ENCODE results near the gene KNG1.
"Not testable (repeated sequence)": the region's sequence is repeated elsewhere in the genome, so short reads cannot be mapped to it uniquely, and the experiment has no call there.

Gene KNG1

GRCh38 chr3:186700267-186700666 is 16.9 kb upstream of the KNG1 start:
- Histone ChIP-seq H2AFZ (ENCODE audit: low read depth, low read length, severe bottlenecking) (no peak overlapping the region), H3K27ac (ENCODE audit: low read depth, low read length) (no peak overlapping the region)
- TF ChIP-seq EZH2phosphoT487 (conservative IDR thresholded peaks at IDR 0.05; ENCODE audit: low read length) (no peak), CTCF (IDR thresholded peaks at IDR 0.05; ENCODE audit: insufficient read depth, low read length, poor library complexity, severe bottlenecking) (no peak)

GRCh38 chr3:186702451-186702850 is 14.7 kb upstream of the KNG1 start:
- not testable (repeated sequence) for H3K27me3 ChIP-seq (ENCODE audit: low read length); H2AFZ ChIP-seq (ENCODE audit: low read depth, low read length, severe bottlenecking); H3K9me2 ChIP-seq (replicated peaks; ENCODE audit: insufficient read depth, low read length); H3K27ac ChIP-seq (ENCODE audit: low read depth, low read length); H3K79me2 ChIP-seq (ENCODE audit: insufficient read depth, low read length); H3K9me3 ChIP-seq (ENCODE audit: insufficient read depth, low read length); H3F3A ChIP-seq (ENCODE audit: insufficient read depth); H3K36me3 ChIP-seq (ENCODE audit: low read length); H4K20me1 ChIP-seq (ENCODE audit: low read depth, low read length); H3K9ac ChIP-seq (ENCODE audit: low read length); H3K4me2 ChIP-seq (ENCODE audit: low read depth, low read length, poor library complexity, severe bottlenecking); H3K4me3 ChIP-seq (ENCODE audit: insufficient read depth, low read length, poor library complexity, severe bottlenecking)

More at GRCh38 chr3:186700267-186700666, 16.9 kb upstream of the KNG1 start:
- Histone ChIP-seq H4K20me1 (ENCODE audit: low read depth, low read length) (no peaks in the 10 kb centered on the region), H3K36me3 (ENCODE audit: low read length) (no peaks in the 10 kb centered on the region), H3K79me2 (ENCODE audit: insufficient read depth, low read length) (no peaks in the 10 kb centered on the region), H3K4me3 (ENCODE audit: insufficient read depth, low read length, poor library complexity, severe bottlenecking) (no peak overlapping the region), H3K4me2 (ENCODE audit: low read depth, low read length, poor library complexity, severe bottlenecking) (no peak overlapping the region), H3K9ac (ENCODE audit: low read length) (no peak overlapping the region), H3K9me3 (ENCODE audit: insufficient read depth, low read length) (no peaks in the 10 kb centered on the region), H3K27me3 (ENCODE audit: low read length) (no peaks in the 10 kb centered on the region), H3K9me2 (replicated peaks; ENCODE audit: insufficient read depth, low read length) (no peaks in the 10 kb centered on the region), H3F3A (ENCODE audit: insufficient read depth) (no peaks in the 10 kb centered on the region)

- H3K79me2 ChIP-seq (ENCODE audit: insufficient read depth, low read length), result no peaks in the 10 kb centered on the region
- H2AFZ ChIP-seq (ENCODE audit: low read depth, low read length, severe bottlenecking), result no peak overlapping the region
- H3K4me3 ChIP-seq (ENCODE audit: insufficient read depth, low read length, poor library complexity, severe bottlenecking), result no peak overlapping the region
- H3K9me3 ChIP-seq (ENCODE audit: insufficient read depth, low read length), result no peaks in the 10 kb centered on the region
- TF ChIP-seq CTCF (IDR thresholded peaks at IDR 0.05; ENCODE audit: insufficient read depth, low read length, poor library complexity, severe bottlenecking) (no peak), EZH2phosphoT487 (conservative IDR thresholded peaks at IDR 0.05; ENCODE audit: low read length) (no peak)
- no peaks in the 10 kb centered on the region for H3F3A ChIP-seq (ENCODE audit: insufficient read depth)
- H3K36me3 ChIP-seq (ENCODE audit: low read length), result no peaks in the 10 kb centered on the region
- no peaks in the 10 kb centered on the region for H3K27me3 ChIP-seq (ENCODE audit: low read length)
- no peak overlapping the region for H3K27ac ChIP-seq (ENCODE audit: low read depth, low read length)
- H3K4me2 ChIP-seq (ENCODE audit: low read depth, low read length, poor library complexity, severe bottlenecking), result no peak overlapping the region
- H3K9me2 ChIP-seq (replicated peaks; ENCODE audit: insufficient read depth, low read length), result no peaks in the 10 kb centered on the region
- H3K9ac ChIP-seq (ENCODE audit: low read length), result no peak overlapping the region
- no peaks in the 10 kb centered on the region for H4K20me1 ChIP-seq (ENCODE audit: low read depth, low read length)
Measured at GRCh38 chr3:186705882-186706780, 11.0 kb upstream of the KNG1 start.

- Histone ChIP-seq H3K4me2 (ENCODE audit: low read depth, low read length, poor library complexity, severe bottlenecking) (no peak overlapping the region), H3F3A (ENCODE audit: insufficient read depth) (no peaks in the 10 kb centered on the region), H3K36me3 (ENCODE audit: low read length) (no peaks in the 10 kb centered on the region), H3K27me3 (ENCODE audit: low read length) (no peaks in the 10 kb centered on the region), H2AFZ (ENCODE audit: low read depth, low read length, severe bottlenecking) (no peak overlapping the region), H4K20me1 (ENCODE audit: low read depth, low read length) (no peaks in the 10 kb centered on the region), H3K79me2 (ENCODE audit: insufficient read depth, low read length) (no peaks in the 10 kb centered on the region), H3K9me3 (ENCODE audit: insufficient read depth, low read length) (no peaks in the 10 kb centered on the region), H3K9me2 (replicated peaks; ENCODE audit: insufficient read depth, low read length) (no peaks in the 10 kb centered on the region), H3K27ac (ENCODE audit: low read depth, low read length) (no peak overlapping the region), H3K9ac (ENCODE audit: low read length) (no peak overlapping the region), H3K4me3 (ENCODE audit: insufficient read depth, low read length, poor library complexity, severe bottlenecking) (no peak overlapping the region)
- TF ChIP-seq EZH2phosphoT487 (conservative IDR thresholded peaks at IDR 0.05; ENCODE audit: low read length) (no peak), CTCF (IDR thresholded peaks at IDR 0.05; ENCODE audit: insufficient read depth, low read length, poor library complexity, severe bottlenecking) (no peak)
Measured at GRCh38 chr3:186708983-186709679, 8.0 kb upstream of the KNG1 start.

- H3F3A ChIP-seq (ENCODE audit: insufficient read depth); H3K9me3 ChIP-seq (ENCODE audit: insufficient read depth, low read length); H3K27ac ChIP-seq (ENCODE audit: low read depth, low read length); H3K27me3 ChIP-seq (ENCODE audit: low read length); H3K4me3 ChIP-seq (ENCODE audit: insufficient read depth, low read length, poor library complexity, severe bottlenecking); H4K20me1 ChIP-seq (ENCODE audit: low read depth, low read length); H3K4me2 ChIP-seq (ENCODE audit: low read depth, low read length, poor library complexity, severe bottlenecking); H3K36me3 ChIP-seq (ENCODE audit: low read length); H3K79me2 ChIP-seq (ENCODE audit: insufficient read depth, low read length); H2AFZ ChIP-seq (ENCODE audit: low read depth, low read length, severe bottlenecking); H3K9me2 ChIP-seq (replicated peaks; ENCODE audit: insufficient read depth, low read length); H3K9ac ChIP-seq (ENCODE audit: low read length): not testable (repeated sequence)
Measured at GRCh38 chr3:186710694-186711093, 6.5 kb upstream of the KNG1 start.
